HEK293 (cell line): ENCODE results near the gene TANGO2.

Source experiments
- FEZF1 ChIP-seq: fragments of 450-650 bp; formaldehyde crosslinking; IDR thresholded peaks from 2 replicates; pipeline ENCODE4 v1.5.1; 2016; ENCODE audit warnings: missing biosample characterization, missing genetic modification characterization
- GLI2 ChIP-seq: fragments of 450-650 bp; formaldehyde crosslinking; IDR thresholded peaks from 2 replicates; pipeline ENCODE4; 2017; ENCODE audit warnings: missing biosample characterization, missing genetic modification characterization, low read depth, borderline replicate concordance
- GLIS1 ChIP-seq: fragments of 450-650 bp; formaldehyde crosslinking; IDR thresholded peaks from 2 replicates; pipeline ENCODE4 v1.5.1; 2016; ENCODE audit warnings: missing biosample characterization, missing genetic modification characterization
- TSHZ1 ChIP-seq: fragments of 450-650 bp; formaldehyde crosslinking; IDR thresholded peaks from 2 replicates; pipeline ENCODE4 v1.5.1; 2016; ENCODE audit warnings: missing biosample characterization, missing genetic modification characterization, borderline replicate concordance
- ZBTB1 ChIP-seq: fragments of 450-650 bp; formaldehyde crosslinking; IDR thresholded peaks from 2 replicates; pipeline ENCODE4 v1.5.1; 2016; ENCODE audit warnings: missing biosample characterization, missing genetic modification characterization
- ZBTB17 ChIP-seq: fragments of 450-650 bp; formaldehyde crosslinking; IDR thresholded peaks from 2 replicates; pipeline ENCODE4 v1.5.1; 2016; ENCODE audit warnings: missing biosample characterization, missing genetic modification characterization
- ZBTB26 ChIP-seq: fragments of 450-650 bp; formaldehyde crosslinking; optimal IDR thresholded peaks from 2 replicates; pipeline ENCODE3; 2016; ENCODE audit warnings: missing biosample characterization, mild to moderate bottlenecking, missing genetic modification characterization
- ZNF112 ChIP-seq: fragments of 450-650 bp; formaldehyde crosslinking; IDR thresholded peaks from 2 replicates; pipeline ENCODE4 v1.5.0; 2017; ENCODE audit warnings: missing biosample characterization, missing genetic modification characterization
- ZNF132 ChIP-seq: fragments of 450-650 bp; formaldehyde crosslinking; IDR thresholded peaks from 2 replicates; pipeline ENCODE4 v1.5.1; 2017; ENCODE audit warnings: missing biosample characterization, missing genetic modification characterization, borderline replicate concordance
- ZNF155 ChIP-seq: fragments of 450-650 bp; formaldehyde crosslinking; IDR thresholded peaks from 2 replicates; pipeline ENCODE4 v1.5.1; 2016; ENCODE audit warnings: missing biosample characterization, missing genetic modification characterization
- ZNF157 ChIP-seq: fragments of 450-650 bp; formaldehyde crosslinking; IDR thresholded peaks from 2 replicates; pipeline ENCODE4 v1.5.1; 2016; ENCODE audit warnings: missing biosample characterization, missing genetic modification characterization
- ZNF211 ChIP-seq: fragments of 450-650 bp; formaldehyde crosslinking; IDR thresholded peaks from 2 replicates; pipeline ENCODE4 v1.5.1; 2016; ENCODE audit warnings: low read depth, missing biosample characterization, missing genetic modification characterization
- ZNF223 ChIP-seq: fragments of 450-650 bp; formaldehyde crosslinking; IDR thresholded peaks from 2 replicates; pipeline ENCODE4 v1.5.1; 2016; ENCODE audit warnings: missing biosample characterization, missing genetic modification characterization
- ZNF398 ChIP-seq: fragments of 450-650 bp; formaldehyde crosslinking; IDR thresholded peaks from 2 replicates; pipeline ENCODE4 v1.5.1; 2017; ENCODE audit warnings: missing biosample characterization, missing genetic modification characterization
- ZNF488 ChIP-seq: fragments of 450-650 bp; formaldehyde crosslinking; IDR thresholded peaks from 2 replicates; pipeline ENCODE4 v1.5.1; 2016; ENCODE audit warnings: missing biosample characterization, missing genetic modification characterization
- ZNF514 ChIP-seq: fragments of 450-650 bp; formaldehyde crosslinking; IDR thresholded peaks from 2 replicates; pipeline ENCODE4 v1.5.1; 2016; ENCODE audit warnings: missing biosample characterization, missing genetic modification characterization
- ZNF530 ChIP-seq: fragments of 450-650 bp; formaldehyde crosslinking; IDR thresholded peaks from 2 replicates; pipeline ENCODE4 v1.5.1; 2016; ENCODE audit warnings: low read depth, missing biosample characterization, missing genetic modification characterization
- ZNF544 ChIP-seq: fragments of 450-650 bp; formaldehyde crosslinking; IDR thresholded peaks from 2 replicates; pipeline ENCODE4 v1.5.0; 2017; ENCODE audit warnings: missing biosample characterization, missing genetic modification characterization
- ZNF571 ChIP-seq: fragments of 450-650 bp; formaldehyde crosslinking; IDR thresholded peaks from 2 replicates; pipeline ENCODE4 v1.5.0; 2017; ENCODE audit warnings: missing biosample characterization, missing genetic modification characterization
- ZNF610 ChIP-seq: fragments of 450-650 bp; formaldehyde crosslinking; IDR thresholded peaks from 2 replicates; pipeline ENCODE4 v1.5.1; 2016; ENCODE audit warnings: missing biosample characterization, missing genetic modification characterization, borderline replicate concordance
- ZNF624 ChIP-seq: fragments of 450-650 bp; formaldehyde crosslinking; IDR thresholded peaks from 2 replicates; pipeline ENCODE4 v1.5.1; 2017; ENCODE audit warnings: missing biosample characterization, missing genetic modification characterization
- ZNF639 ChIP-seq: fragments of 450-650 bp; formaldehyde crosslinking; IDR thresholded peaks from 2 replicates; pipeline ENCODE4 v1.5.1; 2016; ENCODE audit warnings: missing biosample characterization, missing genetic modification characterization
- ZNF664 ChIP-seq: fragments of 450-650 bp; formaldehyde crosslinking; IDR thresholded peaks from 2 replicates; pipeline ENCODE4 v1.5.1; 2016; ENCODE audit warnings: missing biosample characterization, missing genetic modification characterization
- ZNF776 ChIP-seq: fragments of 450-650 bp; formaldehyde crosslinking; IDR thresholded peaks from 2 replicates; pipeline ENCODE4 v1.5.0; 2017; ENCODE audit warnings: missing biosample characterization, missing genetic modification characterization, borderline replicate concordance
- ZXDB ChIP-seq: fragments of 450-650 bp; formaldehyde crosslinking; IDR thresholded peaks from 2 replicates; pipeline ENCODE4 v1.5.1; 2016; ENCODE audit warnings: missing biosample characterization, missing genetic modification characterization
- TF ChIP-seq, protein P1 (sequence below): fragments of 450-650 bp; formaldehyde crosslinking; IDR thresholded peaks from 2 replicates; pipeline ENCODE4 v1.5.1; 2016; ENCODE audit warnings: missing biosample characterization, missing genetic modification characterization

TANGO2 gene

DNA sequence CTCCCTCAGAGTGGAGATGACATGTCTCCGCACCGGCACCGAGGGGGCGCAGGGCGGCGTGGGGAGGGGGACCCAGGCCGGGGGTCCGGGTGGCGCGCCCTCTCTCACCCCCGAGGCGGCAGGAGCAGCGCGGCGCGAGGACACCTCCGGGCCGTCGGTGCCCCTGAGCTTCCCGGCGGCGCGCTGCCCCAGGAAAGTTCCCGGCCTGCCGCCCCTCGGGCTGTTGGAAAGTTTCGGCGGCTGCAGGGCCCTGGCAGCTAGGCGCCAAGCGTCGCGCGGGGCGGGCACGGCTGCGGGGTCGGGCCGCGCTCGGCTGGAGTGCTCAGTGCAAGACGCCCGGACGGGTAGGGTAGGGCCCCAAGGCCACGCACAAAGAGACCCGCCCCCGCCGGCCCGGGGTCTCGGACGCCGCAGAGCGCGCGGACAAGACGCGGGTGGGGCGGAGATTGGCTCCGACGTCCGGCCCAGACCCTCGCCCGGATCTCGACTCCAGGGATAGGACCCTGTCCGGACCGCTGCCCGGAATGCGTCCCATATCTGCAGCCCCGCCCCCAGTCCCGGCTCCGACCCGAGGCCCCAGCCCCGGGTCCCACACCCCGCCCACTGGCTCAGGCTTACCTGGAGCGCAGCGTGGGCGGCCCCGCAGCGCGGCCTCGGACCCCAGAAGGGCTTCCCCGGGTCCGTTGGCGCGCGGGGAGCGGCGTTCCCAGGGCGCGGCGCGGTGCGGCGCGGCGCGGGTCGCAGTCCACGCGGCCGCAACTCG lies 4.8 kb upstream of the TANGO2 start (continued):
- TF ChIP-seq ZBTB1 (tag by site-specific recombination) (no peak), ZNF155 (tag by site-specific recombination) (no peak), ZNF776 (tag by site-specific recombination) (no peak), ZNF112 (tag by site-specific recombination) (no peak), ZBTB26 (tag by site-specific recombination) (peak; percentile 52), ZNF398 (tag by site-specific recombination) (no peak), ZNF514 (no peak), ZNF610 (tag by site-specific recombination) (no peak), GLI2 (tag by site-specific recombination) (no peak), ZNF624 (tag by site-specific recombination) (no peak), GLIS1 (no peak), ZNF544 (tag by site-specific recombination) (no peak), ZXDB (peak; percentile 11; the same call in 1 of the 2 replicates), ZNF571 (tag by site-specific recombination) (no peak), ZBTB17 (no peak), ZNF132 (tag by site-specific recombination) (no peak), ZNF157 (no peak), ZNF639 (no peak), ZNF488 (tag by site-specific recombination) (no peak), ZNF223 (tag by site-specific recombination) (0 out of 2 replicates have a peak, but pooled peaks have one; percentile 26), ZNF211 (tag by site-specific recombination) (no peak), TSHZ1 (tag by site-specific recombination) (no peak), ZNF530 (tag by site-specific recombination) (no peak), FEZF1 (no peak), ZNF664 (no peak)
- TF ChIP-seq, protein P1, sequence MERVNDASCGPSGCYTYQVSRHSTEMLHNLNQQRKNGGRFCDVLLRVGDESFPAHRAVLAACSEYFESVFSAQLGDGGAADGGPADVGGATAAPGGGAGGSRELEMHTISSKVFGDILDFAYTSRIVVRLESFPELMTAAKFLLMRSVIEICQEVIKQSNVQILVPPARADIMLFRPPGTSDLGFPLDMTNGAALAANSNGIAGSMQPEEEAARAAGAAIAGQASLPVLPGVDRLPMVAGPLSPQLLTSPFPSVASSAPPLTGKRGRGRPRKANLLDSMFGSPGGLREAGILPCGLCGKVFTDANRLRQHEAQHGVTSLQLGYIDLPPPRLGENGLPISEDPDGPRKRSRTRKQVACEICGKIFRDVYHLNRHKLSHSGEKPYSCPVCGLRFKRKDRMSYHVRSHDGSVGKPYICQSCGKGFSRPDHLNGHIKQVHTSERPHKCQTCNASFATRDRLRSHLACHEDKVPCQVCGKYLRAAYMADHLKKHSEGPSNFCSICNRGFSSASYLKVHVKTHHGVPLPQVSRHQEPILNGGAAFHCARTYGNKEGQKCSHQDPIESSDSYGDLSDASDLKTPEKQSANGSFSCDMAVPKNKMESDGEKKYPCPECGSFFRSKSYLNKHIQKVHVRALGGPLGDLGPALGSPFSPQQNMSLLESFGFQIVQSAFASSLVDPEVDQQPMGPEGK, result peak; percentile 8
